ENCODE data around the gene ERCC6L2.

The ERCC6L2 gene

DNA sequence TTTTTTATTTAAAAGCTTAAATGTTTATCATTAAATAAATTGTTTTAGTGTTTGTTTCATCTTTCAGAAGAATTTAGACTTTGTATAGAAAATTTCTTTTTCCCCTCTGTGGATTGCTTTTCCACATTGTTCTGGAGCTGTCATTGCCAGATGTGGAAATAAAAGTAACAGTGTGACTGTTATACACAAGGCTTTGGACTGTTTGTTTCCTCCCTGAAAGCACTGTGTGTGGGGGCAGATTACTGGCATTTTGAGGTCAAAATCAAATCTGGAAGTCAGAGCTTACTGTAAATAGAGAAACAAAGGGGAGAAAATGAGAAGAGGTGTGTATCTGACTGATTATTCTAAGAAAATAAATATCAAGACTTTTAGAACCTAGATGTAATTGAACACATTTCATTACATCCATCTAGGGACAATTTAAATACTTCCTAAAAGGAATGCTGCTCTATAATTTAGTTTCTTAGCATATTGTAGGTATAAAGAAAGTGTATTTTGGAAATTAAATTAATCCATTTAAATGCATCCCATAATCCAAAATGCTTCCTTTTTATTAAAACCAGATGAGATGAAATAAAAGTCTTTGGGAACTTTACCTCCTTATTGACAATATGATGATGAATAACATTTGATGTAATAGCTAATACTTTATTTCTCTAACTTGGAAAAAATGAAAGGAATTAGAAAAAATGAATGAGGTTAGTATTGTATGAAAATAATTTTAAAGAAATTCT is 51.9 kb downstream of the ERCC6L2 start:
- no peak for DNase-seq

- DNase-seq = no peak
These were observed 54.8 kb downstream of the ERCC6L2 start for GRCh38 chr9:95930277-95930676.

- no peak for DNase-seq
These were observed 60.5 kb downstream of the ERCC6L2 start for GRCh38 chr9:95935861-95936578.

DNA sequence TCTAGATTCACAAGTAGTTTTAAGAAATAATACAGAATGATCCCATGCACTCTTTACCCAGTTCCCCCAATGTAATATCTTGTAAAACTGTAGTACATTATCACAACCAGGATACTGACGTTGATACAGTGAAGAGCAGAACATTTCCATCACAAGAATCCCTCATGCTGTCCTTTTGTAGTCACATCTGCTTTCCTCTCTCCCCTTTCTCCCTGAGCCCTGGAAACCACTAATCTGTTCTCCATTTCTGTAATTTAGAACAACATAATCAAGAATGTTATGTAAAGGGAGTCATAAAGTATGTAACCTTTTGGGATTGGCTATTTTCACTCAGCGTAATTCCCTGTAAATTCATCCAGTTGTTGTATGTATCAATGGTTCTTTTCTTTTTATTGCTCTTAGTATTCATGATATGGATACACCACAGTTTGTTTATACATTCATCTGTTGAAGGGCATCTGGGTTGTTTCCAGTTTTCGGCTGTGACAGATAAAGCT is 61.1 kb downstream of the ERCC6L2 start:
- no peak for DNase-seq

- DNase-seq = no peak
These were observed 61.6 kb downstream of the ERCC6L2 start for GRCh38 chr9:95937131-95937530.

DNA sequence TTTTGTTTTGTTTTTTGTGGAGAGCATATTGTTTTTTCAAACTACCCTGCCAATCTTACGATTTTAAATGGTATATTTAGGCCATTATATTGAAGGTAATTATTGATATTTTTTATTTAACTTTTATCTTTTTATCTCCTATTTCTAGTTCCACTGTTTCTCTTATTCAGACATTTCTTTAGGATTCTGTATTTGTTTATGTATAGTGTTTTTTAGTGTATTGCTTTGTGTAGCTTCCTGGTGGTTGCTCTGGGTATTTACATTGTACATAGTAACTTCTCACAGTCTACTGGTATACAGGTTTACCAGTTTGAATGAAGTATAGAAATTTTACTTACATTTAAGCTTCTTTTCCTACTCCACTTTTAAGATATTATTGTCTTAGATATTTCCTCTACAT is 63.2 kb downstream of the ERCC6L2 start:
- DNase-seq = no peak

GRCh38 chr9:95939472-95939871 is 64.0 kb downstream of the ERCC6L2 start:
- DNase-seq = no peak

- DNase-seq = no peak
These were observed 64.8 kb downstream of the ERCC6L2 start for GRCh38 chr9:95940265-95940664.

DNA sequence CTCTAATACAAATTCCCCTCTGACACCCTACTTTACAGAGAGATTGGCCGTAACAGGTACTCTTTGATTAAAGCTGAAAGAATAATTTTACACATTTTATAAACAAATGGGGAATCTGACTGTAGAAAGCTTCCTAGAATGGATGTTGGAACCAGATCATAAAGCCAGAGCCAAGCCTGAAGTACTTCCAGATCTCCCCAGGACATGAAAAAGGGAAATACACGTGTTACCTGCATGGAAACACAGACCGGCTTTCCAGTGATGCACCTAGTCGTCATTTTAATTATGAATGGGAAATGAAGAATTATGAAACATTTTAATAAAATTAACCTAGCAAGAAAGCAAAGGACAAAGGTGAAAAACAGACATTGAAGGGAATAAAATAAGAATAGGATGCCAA is 66.5 kb downstream of the ERCC6L2 start:
- DNase-seq = peak in 1 of 2 experiments; percentile 7

GRCh38 chr9:95947118-95947517 is 71.6 kb downstream of the ERCC6L2 start:
- DNase-seq = no peak

DNA sequence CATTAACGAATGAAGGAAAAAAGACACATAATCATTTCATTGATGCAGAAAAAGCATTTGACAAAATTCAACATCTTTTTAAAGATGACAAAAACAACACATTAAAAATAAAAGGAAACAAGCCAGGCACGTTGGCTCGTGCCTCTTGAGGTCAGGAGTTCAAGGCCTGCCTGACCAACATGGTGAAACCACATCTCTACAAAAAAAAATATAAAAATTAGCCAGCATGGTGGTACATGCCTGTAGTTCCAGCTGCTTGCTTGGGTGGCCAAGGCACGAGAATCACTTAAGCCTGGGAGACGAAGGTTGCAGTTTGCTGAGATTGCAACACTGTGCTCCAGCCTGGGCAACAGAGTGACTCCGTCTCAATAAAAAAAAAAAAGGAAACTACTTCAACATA is 77.0 kb downstream of the ERCC6L2 start:
- no peak for DNase-seq

DNA sequence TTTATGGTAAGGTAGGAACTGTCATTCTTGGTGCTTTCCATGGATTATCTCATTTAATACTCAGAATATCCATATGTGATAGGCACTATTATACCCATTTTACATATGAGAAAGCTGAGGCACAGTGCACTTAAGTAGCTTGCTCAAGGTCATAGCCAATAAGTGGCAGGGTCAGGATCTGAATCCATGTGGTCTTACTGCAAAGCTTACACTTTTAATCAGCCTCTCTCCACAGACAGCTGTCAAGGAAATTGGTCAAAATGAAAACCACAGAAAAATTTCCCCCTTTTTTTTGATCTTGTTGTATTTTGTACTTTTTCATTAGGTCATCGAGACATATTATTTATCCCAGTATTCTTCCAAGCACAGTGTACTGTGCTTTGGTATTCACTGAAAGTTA is 78.5 kb downstream of the ERCC6L2 start:
- no peak for DNase-seq

DNA sequence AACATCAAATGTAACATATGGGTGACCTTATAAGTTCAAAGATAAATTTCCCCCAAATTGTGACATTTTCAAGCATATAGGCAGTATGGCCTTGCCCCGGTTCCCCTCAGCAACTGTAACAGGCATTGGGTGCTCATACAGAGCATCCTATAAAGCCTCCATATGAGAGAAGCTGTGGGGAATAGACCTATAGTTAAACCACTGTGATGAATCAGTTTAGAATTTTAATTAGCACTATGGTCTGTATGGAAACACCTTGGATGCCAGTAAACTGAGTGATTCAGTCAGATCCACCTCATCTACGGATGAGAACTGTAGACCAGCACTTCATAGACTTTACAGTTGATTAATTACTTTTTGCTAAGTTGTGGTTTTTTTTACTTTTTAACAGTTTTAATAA is 79.4 kb downstream of the ERCC6L2 start:
- DNase-seq = no peak

DNA sequence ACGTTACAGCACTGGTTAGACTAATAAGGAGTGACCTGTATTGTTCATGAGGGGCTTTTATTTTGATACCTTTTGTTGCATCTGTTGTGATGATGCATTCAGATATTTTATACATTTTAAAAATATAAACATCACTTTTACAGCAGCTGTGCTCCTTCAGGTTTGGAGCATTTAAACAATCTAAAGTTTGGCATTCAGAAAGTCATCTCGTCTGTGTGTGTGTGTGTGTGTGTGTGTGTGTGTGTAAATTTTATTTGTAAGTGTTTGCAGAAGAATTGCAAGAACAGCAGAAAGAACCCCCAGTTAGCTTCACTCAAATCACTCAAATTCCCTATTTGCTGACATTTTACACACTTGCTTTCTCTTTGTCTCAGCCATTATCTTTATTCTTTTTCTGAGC is 87.4 kb downstream of the ERCC6L2 start:
- no peak for DNase-seq

DNA sequence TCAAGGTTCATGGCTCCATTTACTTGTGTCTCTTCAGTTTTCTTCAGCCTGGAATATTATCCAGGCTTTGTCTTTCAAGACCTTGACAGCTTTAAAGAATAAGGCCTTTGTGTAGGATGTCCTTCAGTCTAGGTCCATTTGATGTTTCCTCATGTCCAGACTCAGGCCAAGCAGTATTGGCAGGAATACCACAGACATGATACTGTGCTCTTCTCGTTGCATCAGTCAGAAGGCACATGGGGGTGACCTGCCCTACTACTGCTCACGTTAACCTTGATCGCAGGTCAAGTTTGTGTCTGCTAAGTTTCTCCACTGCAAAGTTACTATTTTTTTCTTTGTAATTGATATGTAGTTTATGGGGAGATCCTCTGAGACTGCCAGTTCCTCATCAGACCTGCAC is 88.2 kb downstream of the ERCC6L2 start:
- DNase-seq = no peak

- DNase-seq = no peak
These were observed 90.8 kb downstream of the ERCC6L2 start for GRCh38 chr9:95966306-95966705.

- DNase-seq = no peak
These were observed 94.8 kb downstream of the ERCC6L2 start for GRCh38 chr9:95970317-95970716.

- no peak for DNase-seq
These were observed 96.3 kb downstream of the ERCC6L2 start for GRCh38 chr9:95971815-95972214.

GRCh38 chr9:95974389-95974788 is 98.9 kb downstream of the ERCC6L2 start:
- no peak for DNase-seq

DNA sequence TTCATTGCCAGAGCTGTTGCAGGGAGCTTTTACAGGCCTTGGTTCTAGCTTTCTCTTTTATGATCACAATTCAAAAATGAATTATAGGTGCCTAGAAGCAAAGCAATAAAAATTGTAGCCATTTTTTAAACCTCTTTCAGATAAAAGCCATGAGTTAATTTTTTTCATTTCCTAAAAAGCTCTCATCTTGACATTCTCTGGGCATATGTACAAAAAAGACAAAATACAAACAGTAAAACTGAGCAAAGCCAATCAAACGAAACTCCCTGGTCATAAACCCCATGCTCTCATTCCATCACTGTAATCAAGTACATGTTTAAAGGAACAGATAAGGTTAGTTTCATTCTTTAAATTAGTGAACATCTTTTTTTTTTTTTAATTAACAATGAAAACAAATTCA is 101.9 kb downstream of the ERCC6L2 start:
- no peak for DNase-seq

DNA sequence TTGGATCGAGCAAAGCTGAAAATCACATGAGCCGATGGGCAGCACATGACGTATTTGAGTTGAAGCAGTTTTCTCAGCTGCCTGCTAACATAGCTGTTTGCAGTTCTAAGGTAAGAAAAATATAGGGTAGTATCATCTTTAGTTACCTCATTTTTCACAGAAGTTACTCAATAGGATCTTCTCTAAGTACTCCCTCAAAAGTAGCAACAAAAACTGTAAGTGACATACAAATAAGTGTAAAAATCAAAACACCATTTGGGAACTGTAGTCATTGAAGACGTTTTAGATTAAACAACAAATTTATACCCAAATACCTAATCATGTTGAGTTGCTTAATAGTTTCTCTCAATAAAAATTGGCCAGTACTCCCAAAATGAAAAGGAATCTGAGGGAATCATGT is 102.6 kb downstream of the ERCC6L2 start:
- DNase-seq = no peak

- DNase-seq = no peak
These were observed 104.0 kb downstream of the ERCC6L2 start for GRCh38 chr9:95979446-95979845.

GRCh38 chr9:95980262-95981125 is 105.0 kb downstream of the ERCC6L2 start:
- DNase-seq = no peak

Measured in cerebellar nuclear complex (tissue), 1 donor.